CMK (cell line): ENCODE results near the gene EPHB2.

Experiments
- DNase-seq: peaks from one replicate; pipeline ENCODE4 v3.0.0-alpha.2; 2010; ENCODE audit warnings: low read depth

EPHB2 gene

GRCh38 chr1:22803833-22804232, 93.2 kb downstream of the EPHB2 start:
- no peak for DNase-seq

DNA sequence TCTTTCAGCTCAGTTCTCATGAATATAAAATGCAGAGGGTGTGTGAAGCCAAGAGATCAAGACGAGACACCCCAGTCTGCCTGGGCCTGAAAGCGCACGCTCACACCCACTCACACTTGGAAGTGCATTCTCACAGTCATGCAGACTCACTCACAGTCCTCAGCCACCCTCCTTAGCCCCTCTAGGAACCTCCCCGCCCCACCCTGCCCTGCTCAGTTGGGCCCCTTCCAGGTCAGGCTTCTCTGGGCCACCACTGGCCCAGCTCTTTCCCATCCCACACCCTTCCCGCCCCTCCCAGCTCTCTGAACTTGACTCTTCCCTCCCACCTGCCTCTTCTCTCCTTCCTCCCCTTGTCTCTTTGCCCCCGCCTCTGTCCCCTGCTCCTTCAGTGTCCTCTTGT, 93.8 kb downstream of the EPHB2 start:
- no peak for DNase-seq

DNA sequence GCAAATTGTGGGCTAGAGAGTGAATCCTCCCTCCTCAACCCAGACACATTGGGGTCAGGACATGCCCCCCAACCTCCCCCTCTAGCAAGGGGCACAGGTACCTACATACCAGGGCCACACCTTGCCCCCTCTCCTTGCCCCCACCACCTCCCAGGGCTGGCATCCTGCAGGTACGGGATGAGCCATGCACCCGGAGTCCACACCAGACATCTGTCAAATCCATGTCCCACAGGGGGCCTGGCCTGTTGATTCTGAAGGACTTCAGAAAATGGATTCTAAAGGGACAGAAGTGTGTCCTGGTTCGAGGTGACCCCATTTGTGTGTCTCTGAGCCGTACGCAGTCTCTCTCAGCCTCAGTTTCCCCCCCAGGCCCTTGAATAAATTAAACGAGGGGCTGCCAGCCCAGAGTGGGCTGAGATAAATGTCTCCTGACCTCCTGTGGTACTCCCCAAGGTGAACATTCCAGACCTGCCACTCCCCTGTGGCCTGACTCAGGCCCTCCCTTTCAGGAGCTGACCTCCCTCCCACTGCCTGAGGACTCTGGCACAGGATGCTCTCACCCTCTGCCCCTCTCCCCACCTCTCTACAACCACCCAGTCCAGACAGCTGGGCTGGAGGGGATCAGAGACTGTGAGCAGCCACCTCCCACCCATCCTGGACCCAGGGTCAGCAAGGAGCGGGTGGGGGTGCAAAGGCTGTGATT, 94.5 kb downstream of the EPHB2 start:
- DNase-seq, result no peak

DNA sequence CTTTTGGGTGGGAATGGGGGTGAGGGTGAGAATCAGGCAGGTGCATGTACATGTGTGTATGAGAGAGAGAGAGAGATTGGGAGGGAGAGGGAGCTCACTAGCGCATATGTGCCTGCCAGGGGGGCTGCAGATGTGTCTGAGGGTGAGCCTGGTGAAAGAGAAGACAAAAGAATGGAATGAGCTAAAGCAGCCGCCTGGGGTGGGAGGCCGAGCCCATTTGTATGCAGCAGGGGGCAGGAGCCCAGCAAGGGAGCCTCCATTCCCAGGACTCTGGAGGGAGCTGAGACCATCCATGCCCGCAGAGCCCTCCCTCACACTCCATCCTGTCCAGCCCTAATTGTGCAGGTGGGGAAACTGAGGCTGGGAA, 95.0 kb downstream of the EPHB2 start:
- no peak for DNase-seq

DNA sequence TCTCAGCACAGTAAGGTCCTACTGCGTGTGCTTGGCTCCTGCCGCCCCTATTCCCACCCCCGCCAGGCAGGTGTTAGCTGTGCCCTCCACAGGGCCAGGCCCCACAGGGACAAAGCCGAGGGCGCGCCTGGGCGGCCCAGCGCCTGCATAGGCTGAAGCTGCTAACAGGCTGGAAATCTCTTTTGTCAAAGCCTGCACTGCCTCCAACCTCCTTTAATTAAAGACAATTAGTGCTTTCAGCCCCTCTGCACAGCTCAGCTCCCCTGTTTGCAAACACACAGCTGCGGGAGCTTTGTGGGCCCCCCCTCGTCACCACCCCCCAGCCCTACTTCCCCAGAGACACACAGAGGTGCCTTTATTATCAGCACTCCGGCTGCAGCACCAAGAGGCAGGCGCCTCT, 95.9 kb downstream of the EPHB2 start:
- DNase-seq, result no peak

DNA sequence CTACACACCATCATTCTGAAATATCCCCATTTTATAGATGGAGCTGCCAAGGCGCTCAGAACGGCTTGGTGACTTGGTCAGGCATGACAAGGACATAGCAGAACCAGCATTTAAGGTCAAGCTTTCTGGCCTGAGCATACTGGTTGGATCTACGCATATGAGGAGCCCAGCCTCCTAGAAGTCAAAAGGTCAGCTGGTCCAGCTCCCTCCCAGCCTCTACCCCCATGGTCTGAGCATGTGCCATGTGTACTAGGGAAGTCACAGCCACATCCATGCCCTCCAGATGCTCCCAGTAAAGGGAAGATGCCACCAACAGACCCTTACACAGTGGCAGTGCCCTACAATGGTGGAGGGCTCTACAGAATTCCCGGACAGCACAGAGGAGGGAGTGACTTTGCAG, 96.7 kb downstream of the EPHB2 start:
- no peak for DNase-seq

DNA sequence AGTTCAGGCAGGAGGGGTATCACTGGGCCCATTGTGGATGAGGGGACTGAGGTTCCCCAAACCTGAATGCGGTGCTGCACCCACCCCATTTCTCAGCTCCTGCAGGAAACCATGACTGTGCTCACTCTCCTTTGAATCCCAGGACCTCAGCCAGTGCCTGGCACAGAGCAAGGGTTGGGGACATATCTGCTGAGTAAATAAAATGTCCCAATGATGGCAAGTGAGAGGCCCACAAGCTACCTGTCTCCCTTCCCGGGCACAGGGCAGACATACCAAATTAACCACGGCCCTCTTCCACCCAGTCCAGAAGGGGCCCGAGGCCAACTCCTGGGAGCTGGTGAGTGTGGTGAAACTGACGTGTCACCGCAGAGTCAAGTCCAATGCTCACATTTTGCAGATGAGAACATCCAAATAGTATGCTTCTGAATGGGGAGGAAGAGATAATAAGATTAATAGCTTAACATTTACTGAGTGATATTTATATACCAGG, 97.6 kb downstream of the EPHB2 start:
- DNase-seq, result no peak

GRCh38 chr1:22808676-22809483, 98.2 kb downstream of the EPHB2 start:
- no peak for DNase-seq

GRCh38 chr1:22809783-22810182, 99.1 kb downstream of the EPHB2 start:
- no peak for DNase-seq

GRCh38 chr1:22810378-22810777, 99.7 kb downstream of the EPHB2 start:
- DNase-seq, result no peak

DNA sequence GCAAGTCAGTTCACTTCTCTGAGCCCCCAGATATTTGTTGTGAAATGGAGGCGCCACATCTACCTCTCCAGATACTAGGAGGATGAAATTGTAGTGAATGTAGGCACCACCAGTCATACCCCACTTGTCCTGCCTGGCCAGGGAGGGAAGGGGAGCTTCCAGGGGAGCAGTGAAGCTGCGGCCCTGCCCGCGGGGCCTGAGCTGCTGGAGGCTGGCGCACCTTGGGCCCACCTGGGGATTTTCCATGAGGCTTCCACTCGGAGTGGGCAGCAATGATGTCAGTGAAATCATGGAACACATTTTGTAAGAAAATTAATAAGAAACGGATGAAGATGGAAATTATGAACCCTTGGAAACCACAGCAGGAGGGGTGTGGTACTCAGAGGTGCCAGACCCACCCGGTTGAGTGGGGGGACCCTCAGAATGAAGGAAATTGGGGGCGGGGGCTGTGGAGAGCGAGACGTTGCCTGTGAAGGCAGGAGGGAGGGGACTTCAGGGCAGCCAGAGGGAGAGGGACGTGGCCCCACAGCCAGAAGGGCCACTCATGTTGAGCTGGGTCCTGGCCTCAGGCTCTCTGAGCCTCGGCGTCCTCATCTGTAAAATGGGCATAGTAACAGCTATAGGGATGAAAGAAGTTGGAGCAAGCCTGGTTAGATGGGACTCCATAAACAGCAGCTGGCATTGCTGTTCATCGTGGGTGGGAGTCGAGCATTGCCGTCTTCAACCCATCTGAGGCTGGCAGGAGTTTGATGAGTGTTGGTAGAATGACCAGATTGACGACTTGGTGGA, 101.6 kb downstream of the EPHB2 start:
- DNase-seq, result no peak

GRCh38 chr1:22812993-22813790, 102.6 kb downstream of the EPHB2 start:
- DNase-seq, result no peak

DNA sequence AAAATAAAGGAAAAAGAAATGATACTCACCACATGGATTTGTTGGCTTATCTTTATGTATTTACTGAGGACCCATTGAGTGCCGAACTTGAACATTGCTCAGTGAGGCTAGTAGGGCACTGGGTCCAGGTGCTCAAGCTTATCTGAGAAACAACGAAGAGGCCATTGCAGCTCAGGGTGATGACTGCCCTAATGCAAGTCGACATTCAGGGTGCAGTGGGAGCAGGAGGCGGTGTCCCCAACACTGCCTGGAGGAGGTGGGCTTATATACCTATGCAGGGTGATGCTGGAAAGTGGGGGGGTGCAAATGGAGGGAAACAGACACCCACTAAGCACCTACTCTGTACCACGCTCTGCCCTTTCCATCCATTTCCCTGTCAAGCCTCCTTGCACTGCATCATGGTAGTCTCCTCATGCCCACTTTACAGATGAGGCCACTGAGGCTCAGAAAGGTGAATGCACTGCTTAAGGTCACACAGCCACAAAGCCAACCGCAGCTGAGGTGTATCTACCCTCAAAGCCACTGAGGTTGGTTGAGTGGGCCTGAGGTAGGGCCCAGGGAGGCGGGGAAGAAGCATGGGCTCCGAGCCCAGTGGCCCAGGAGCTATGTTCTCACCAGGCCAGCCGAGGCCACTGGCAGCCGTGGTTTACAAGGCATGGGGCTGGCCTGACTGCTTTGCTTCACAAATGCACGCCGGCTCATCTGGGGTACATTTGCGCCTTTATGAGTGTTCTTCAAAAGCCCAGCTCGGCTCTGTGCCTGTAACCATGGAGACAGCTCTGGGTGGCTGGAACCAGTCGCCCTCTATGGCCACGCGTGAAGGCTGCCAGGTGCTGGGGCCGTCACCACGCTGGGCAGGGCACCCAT, 103.8 kb downstream of the EPHB2 start:
- DNase-seq, result no peak

- DNase-seq, result no peak
Measured at GRCh38 chr1:22815043-22815365, 104.4 kb downstream of the EPHB2 start.

DNA sequence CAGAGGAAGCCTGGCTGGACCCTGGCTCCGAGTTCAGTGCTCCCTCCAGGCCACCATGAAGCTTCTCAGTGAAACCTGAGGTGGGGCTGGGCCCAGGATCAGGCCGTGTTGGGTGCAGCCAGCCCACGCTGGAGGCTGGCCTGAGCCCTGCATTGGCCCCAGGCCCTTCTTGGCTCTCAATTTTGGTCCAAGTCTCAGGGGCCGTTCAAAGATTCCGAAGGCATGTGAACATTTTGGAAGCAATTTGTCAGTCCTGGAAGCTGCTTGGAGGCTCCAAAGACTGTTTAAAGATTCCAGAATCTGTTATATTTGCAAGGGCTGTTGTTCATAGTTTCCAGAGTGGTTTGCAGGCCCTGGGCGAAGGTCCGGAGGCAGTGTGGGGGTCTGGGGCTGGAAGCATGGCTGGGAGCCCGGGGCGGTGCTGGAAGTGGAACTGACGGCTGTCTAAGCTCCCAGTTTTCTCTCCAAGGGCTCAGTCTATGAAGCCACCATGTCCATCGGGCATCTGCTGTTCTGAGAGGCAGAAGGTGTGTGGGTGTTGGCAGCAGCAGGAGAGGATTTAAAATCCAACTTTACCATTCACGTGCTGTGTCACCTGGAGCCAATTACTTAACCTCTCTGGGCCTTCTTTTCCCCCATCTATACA, 104.9 kb downstream of the EPHB2 start:
- DNase-seq, result no peak

GRCh38 chr1:22816067-22816775, 105.6 kb downstream of the EPHB2 start:
- no peak for DNase-seq

- no peak for DNase-seq
Measured at GRCh38 chr1:22816803-22817202, 106.2 kb downstream of the EPHB2 start.

GRCh38 chr1:22817462-22817861, 106.8 kb downstream of the EPHB2 start:
- DNase-seq, result no peak

DNA sequence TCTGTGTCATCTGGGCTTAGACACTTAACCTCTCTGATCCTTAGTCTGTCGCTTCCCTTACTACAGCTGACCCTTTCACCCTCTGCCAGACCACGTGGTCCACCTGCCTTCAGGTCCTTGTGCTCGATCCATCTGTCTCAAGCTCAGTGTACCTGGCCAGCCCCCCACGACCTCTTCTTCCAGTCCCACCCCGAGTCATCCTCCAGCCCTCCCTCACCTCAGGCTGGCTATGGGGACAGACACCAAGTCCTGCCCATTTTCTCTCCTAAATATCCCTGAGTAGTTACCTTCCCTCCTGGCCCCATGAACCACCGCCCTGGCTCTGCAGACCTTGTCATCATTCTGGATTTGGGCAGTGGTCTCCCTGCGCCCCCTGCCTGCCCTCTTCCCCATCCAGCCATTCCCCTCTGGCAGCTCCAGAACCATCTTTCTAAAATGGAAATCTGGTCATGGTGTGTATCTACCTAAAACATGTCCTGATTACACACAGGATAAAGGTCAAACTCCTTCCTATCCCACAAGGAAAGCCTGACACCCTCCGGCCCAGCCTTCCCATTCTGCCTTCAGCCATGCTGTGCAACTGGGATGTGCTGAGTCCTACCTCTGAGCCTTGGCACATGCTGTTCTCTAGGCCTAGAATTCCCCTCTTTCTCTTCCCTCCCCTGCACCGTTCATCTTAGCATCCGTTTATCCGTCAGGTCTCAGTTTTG, 107.6 kb downstream of the EPHB2 start:
- no peak for DNase-seq
